HCT116 (cell line): Measurements from ENCODE around the gene TNFSF10. TPM values are rescaled to one million over a fixed set of nuclear protein-coding genes. Genes with fewer than 3 reads are reported as not detected.

ENCODE experiments used
- ATAC-seq: fragments of 200-7000 bp; cut with Tn5 transposase; 2 replicates; pipeline ENCODE4 v1.9.1; 2020; ENCODE audit warnings: mild to moderate bottlenecking, moderate library complexity
- BruUV-seq: library from RNA; stranded (reverse); fragments of 400-500 nt; replicated peaks from 2 replicates; lab custom pipeline; 2021; lab: Mats Ljungman, UMichigan
- CTCF ChIA-PET: fragments of 300-600 bp; sonication (Branson Sonifier 250); formaldehyde crosslinking; loops from one replicate; lab custom pipeline; 2021; ENCODE audit warnings: antibody characterized with exemption; lab: Charles Lee
- POLR2A ChIA-PET: fragments of 300-600, 350-600 bp; sonication (Branson Sonifier 250); formaldehyde crosslinking; loops from one replicate; lab custom pipeline; 2021; ENCODE audit warnings: antibody characterized with exemption; lab: Charles Lee
- RAD21 ChIA-PET, 2 experiments: fragments of 300-600 bp; sonication (Branson Sonifier 250); formaldehyde crosslinking; loops; one replicate each; lab custom pipeline; 2023; ENCODE audit warnings: low total read pairs in 2 of 2; ENCODE audit not compliant: uncharacterized antibody in 2 of 2, unreplicated experiment in 2 of 2, low non-redundant PET in 1 of 2; lab: Charles Lee
- DNase-seq: peaks from one replicate; pipeline ENCODE4 v3.0.0-alpha.2; 2010; ENCODE audit warnings: low read depth, low spot score
- H2AFZ ChIP-seq: fragments of 200-600 bp; shearing (Covaris generic), sonication (generic); 2 replicates; pipeline ENCODE4 v1.6.1; 2017; ENCODE audit warnings: low read depth, mixed run types, mixed read lengths, antibody characterized with exemption, low read length; ENCODE audit not compliant: poor library complexity, severe bottlenecking
- H3K27ac ChIP-seq: 2 replicates; pipeline ENCODE4 v1.5.1; 2012; ENCODE audit warnings: low read depth, low read length
- H3K27me3 ChIP-seq: fragments of 200-600 bp; sonication (generic); 2 replicates; pipeline ENCODE4 v1.6.1; 2016; ENCODE audit warnings: mixed run types, low read length, mixed read lengths; ENCODE audit not compliant: insufficient read depth
- H3K36me3 ChIP-seq, 2 experiments: fragments of 200-500 bp in 1 of 2; fragments of 200-600 bp in 1 of 2; sonication (Bioruptor generic) in 1 of 2; sonication (generic) in 1 of 2; 2 replicates each; pipeline versions ENCODE4 v1.5.1 to v1.6.1; 2014 to 2016; ENCODE audit warnings: low read length in 2 of 2, inconsistent platforms in 1 of 2, mixed read lengths in 1 of 2, mixed run types in 1 of 2; ENCODE audit not compliant: insufficient read depth in 2 of 2, control insufficient read depth in 1 of 2
- H3K4me1 ChIP-seq, 2 experiments: fragments of 200-600 bp in 1 of 2; sonication (generic) in 1 of 2; 2 replicates each; pipeline versions ENCODE4 v1.5.1 to v1.6.1; 2012 to 2017; ENCODE audit warnings: low read length in 2 of 2, inconsistent platforms in 1 of 2, mild to moderate bottlenecking in 1 of 2, mixed read lengths in 1 of 2, mixed run types in 1 of 2, moderate library complexity in 1 of 2; ENCODE audit not compliant: insufficient read depth in 2 of 2, control insufficient read depth in 1 of 2
- H3K4me2 ChIP-seq: fragments of 200-600 bp; sonication (generic); 2 replicates; pipeline ENCODE4 v1.6.1; 2017; ENCODE audit warnings: mixed run types, low read length, mixed read lengths
- H3K4me3 ChIP-seq, 2 experiments: fragments of 200-600 bp in 1 of 2; sonication (generic) in 1 of 2; replicated peaks in 1 of 2; 2 replicates each; pipeline ENCODE4 v1.5.1; 2011 to 2016; ENCODE audit warnings: low read length in 2 of 2, control low read depth in 1 of 2, low read depth in 1 of 2, mild to moderate bottlenecking in 1 of 2, mixed read lengths in 1 of 2, mixed run types in 1 of 2
- H3K79me2 ChIP-seq: fragments of 200-600 bp; sonication (generic); 2 replicates; pipeline ENCODE4 v1.6.1; 2017; ENCODE audit warnings: mild to moderate bottlenecking, mixed run types, low read length, moderate library complexity, mixed read lengths; ENCODE audit not compliant: insufficient read depth
- H3K9ac ChIP-seq: fragments of 200-600 bp; sonication (generic); 2 replicates; pipeline ENCODE4 v1.6.1; 2016; ENCODE audit warnings: low read length, mixed read lengths
- H3K9me2 ChIP-seq: fragments of 200-600 bp; sonication (generic), shearing (Covaris generic); 2 replicates; pipeline ENCODE4 v1.6.1; 2017; ENCODE audit warnings: mixed run types, mild to moderate bottlenecking, moderate library complexity; ENCODE audit not compliant: insufficient read depth
- H3K9me3 ChIP-seq, 2 experiments: fragments of 200-500 bp in 1 of 2; fragments of 200-600 bp in 1 of 2; sonication (Bioruptor generic) in 1 of 2; sonication (generic) in 1 of 2; 2 replicates each; pipeline ENCODE4 v1.6.1; 2014 to 2017; ENCODE audit warnings: low read length in 2 of 2, mixed read lengths in 2 of 2, inconsistent platforms in 1 of 2, low read depth in 1 of 2, mild to moderate bottlenecking in 1 of 2, mixed run types in 1 of 2, moderate library complexity in 1 of 2; ENCODE audit not compliant: control insufficient read depth in 1 of 2, insufficient read depth in 1 of 2
- H4K20me1 ChIP-seq: fragments of 200-600 bp; sonication (generic), shearing (Covaris generic); 2 replicates; pipeline ENCODE4 v1.6.1; 2017; ENCODE audit warnings: mixed run types, mild to moderate bottlenecking, moderate library complexity; ENCODE audit not compliant: insufficient read depth
- CBX3 ChIP-seq: IDR thresholded peaks from 2 replicates; pipeline ENCODE4 v1.6.1; 2012; ENCODE audit warnings: low read depth
- CEBPB ChIP-seq: IDR thresholded peaks from 2 replicates; pipeline ENCODE4 v1.6.1; 2012; ENCODE audit warnings: low read depth
- EZH2 ChIP-seq: fragments of 200-600 bp; sonication (generic); IDR thresholded peaks from 2 replicates; pipeline ENCODE4 v1.6.1; 2017; ENCODE audit warnings: antibody characterized with exemption, mixed run types
- EZH2phosphoT487 ChIP-seq: fragments of 200-600 bp; IDR thresholded peaks from 2 replicates; pipeline ENCODE4 v1.6.1; 2018; ENCODE audit warnings: antibody characterized with exemption, borderline replicate concordance
- MAX ChIP-seq: IDR thresholded peaks from 2 replicates; pipeline ENCODE4 v1.6.1; 2012
- RAD21 ChIP-seq: IDR thresholded peaks from 2 replicates; pipeline ENCODE4 v1.6.1; 2012; ENCODE audit warnings: low read depth, mild to moderate bottlenecking
- SIN3A ChIP-seq: IDR thresholded peaks from 2 replicates; pipeline ENCODE4 v1.6.1; 2012; ENCODE audit warnings: low read depth
- ZFX ChIP-seq: fragments of 450-650 bp; IDR thresholded peaks from 2 replicates; pipeline ENCODE4 v1.6.1; 2017
- ZNF274 ChIP-seq: fragments of 200-500 bp; sonication (Bioruptor generic); IDR thresholded peaks from 2 replicates; pipeline ENCODE4 v1.6.1; 2014; ENCODE audit warnings: mild to moderate bottlenecking, low read depth, low read length, inconsistent platforms
- intact Hi-C: fragments of 100-400 bp; cut with micrococcal nuclease; formaldehyde crosslinking; loops from 2 replicates; pipeline ENCODE4 v1.10.0; 2022
- total RNA-seq: library from RNA; stranded (reverse); gene quantifications from one replicate; pipeline ENCODE4 v1.2.1, GENCODE V29; 2021; ENCODE audit not compliant: unreplicated experiment
- TF ChIP-seq, protein P1 (sequence below): IDR thresholded peaks from 2 replicates; pipeline ENCODE4 v1.6.1; 2011; ENCODE audit warnings: mild to moderate bottlenecking, low read length, moderate library complexity; ENCODE audit not compliant: insufficient replicate concordance; ENCODE audit errors: extremely low read depth
- TF ChIP-seq, protein P2 (sequence below): IDR thresholded peaks from 2 replicates; pipeline ENCODE4 v1.6.1; 2012

TNFSF10 gene
- total RNA-seq, 1 experiment from 2014 or later = 0.20 TPM

DNA sequence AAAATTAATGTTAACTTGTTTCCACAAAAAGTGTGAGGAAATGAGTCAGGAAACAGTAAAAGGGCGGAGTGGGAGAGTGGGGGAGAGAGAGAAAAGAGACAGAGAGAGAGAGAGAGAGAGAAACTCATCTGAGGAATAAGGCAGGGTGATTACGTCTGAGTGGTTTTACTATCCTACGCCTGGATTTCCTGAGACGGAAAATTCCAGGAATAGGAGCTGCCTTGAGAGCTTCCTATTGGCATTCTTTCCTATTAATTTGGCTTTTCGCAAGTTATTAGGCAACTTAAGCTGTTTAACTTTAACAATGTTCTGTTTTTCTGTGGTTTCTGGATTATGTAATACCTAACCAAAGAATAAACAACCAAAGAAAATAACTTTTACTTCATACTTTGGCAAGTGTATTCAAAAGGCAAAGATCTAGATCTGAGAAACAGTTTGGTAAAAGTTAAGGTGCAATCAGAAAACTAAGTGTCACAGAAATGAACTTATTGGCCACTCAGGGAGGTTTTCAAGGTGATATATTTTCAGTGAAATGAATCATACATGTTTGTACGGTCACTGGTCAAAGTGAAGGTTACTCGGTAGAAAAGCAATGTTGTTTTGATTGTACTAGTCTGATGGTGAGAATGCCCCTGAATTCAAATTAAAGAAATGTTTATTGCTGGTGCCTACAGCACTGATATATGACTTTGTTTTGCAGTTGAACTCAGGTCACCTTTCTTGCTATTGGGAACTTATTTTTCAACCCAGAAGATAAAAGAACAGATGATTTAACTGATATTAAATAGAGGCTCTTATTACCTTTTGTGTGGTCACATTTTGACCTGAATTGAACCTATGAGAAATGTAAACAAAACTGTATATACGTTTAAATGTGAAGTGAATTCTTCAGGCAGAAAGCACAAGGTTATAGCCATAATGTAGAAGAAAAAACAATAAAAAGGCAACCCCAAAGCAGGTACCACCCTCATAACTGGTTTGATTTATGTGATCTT, 39.9 kb upstream of the TNFSF10 start:
- DNase-seq (no peak), ATAC-seq (peak; percentile 47)
- Histone ChIP-seq H3K9me3 (peaks cover 0 to 3% of the 10 kb centered on the region in 2 experiments; a peak in 1 of 4 replicates), H3K27me3 (no peaks in the 10 kb centered on the region), H2AFZ (peak overlapping the region; percentile 84), H3K4me2 (peak overlapping the region; percentile 48), H3K79me2 (no peaks in the 10 kb centered on the region), H3K9ac (no peak overlapping the region), H3K36me3 (no peaks in the 10 kb centered on the region), H3K4me1 (peaks cover 11 to 17% of the 10 kb centered on the region in 2 experiments), H3K27ac (no peak overlapping the region), H3K4me3 (peak overlapping the region in 1 of 2 experiments; percentile 13; a peak in 1 of 4 replicates)
- BruUV-seq = no TSS peak
- CTCF ChIA-PET = no interaction called here
- intact Hi-C loops = no loop called here
- TF ChIP-seq ZFX (no peak), CEBPB (0 out of 2 replicates have a peak, but pooled peaks have one; percentile 15)
- TF ChIP-seq, all 23 proteins: peak for 1
- ChIA-PET POLR2A (no interaction called here), RAD21 (no interaction called here)
- no peaks in the 10 kb centered on the region for H3K9me2 ChIP-seq
- no peaks in the 10 kb centered on the region for H4K20me1 ChIP-seq

DNA sequence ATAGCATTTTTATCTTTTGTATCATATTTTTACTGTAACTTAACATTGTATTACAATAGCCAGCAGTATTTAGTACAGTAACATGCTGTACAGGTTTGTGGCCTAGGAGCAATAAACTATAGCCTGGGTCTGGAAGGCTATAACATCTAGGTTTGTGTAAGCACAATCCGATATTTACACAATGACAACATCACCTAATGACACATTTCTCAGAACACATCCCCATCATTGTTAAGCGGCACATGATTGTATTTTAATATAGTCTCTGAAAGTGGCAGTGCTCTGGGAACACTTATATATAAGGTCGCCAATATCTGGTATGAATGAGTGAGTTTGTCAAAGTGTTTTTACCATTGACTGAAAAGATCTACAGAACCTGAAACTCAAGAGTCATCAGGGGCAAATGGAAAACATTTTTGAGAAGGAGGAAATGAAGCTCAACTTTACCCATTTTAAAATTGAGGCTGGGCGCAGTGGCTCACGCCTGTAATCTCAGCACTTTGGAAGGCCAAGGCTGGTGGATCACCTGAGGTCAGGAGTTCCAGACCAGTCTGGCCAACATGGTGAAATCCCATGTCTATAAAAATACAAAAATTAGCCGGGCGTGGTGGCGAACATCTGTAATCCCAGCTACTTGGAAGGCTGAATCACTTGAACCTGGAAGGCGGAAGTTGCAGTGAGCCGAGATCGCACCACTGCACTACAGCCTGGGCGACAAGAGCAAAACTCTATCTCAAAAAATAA, 38.8 kb upstream of the TNFSF10 start:
- H3K9me3 ChIP-seq = no peaks in the 10 kb centered on the region
- no peak overlapping the region for H3K27ac ChIP-seq
- intact Hi-C loops = no loop called here
- H3K27me3 ChIP-seq = no peaks in the 10 kb centered on the region
- ChIA-PET RAD21 (no interaction called here), POLR2A (no interaction called here), CTCF (no interaction called here)
- no peaks in the 10 kb centered on the region for H3K36me3 ChIP-seq
- no peaks in the 10 kb centered on the region for H3K9me2 ChIP-seq
- BruUV-seq = no TSS peak
- no peak overlapping the region for H3K9ac ChIP-seq
- no peak for DNase-seq
- H3K4me2 ChIP-seq = no peak overlapping the region
- no peaks in the 10 kb centered on the region for H3K79me2 ChIP-seq
- no peak overlapping the region for H3K4me3 ChIP-seq
- no peak for ATAC-seq
- H4K20me1 ChIP-seq = no peaks in the 10 kb centered on the region
- no peak overlapping the region for H2AFZ ChIP-seq
- H3K4me1 ChIP-seq = peaks cover 11 to 17% of the 10 kb centered on the region in 2 experiments
- TF ChIP-seq EZH2phosphoT487 (no peak), CBX3 (no peak), MAX (no peak), EZH2 (no peak), ZNF274 (no peak), RAD21 (no peak), SIN3A (no peak)
- TF ChIP-seq, protein P1, sequence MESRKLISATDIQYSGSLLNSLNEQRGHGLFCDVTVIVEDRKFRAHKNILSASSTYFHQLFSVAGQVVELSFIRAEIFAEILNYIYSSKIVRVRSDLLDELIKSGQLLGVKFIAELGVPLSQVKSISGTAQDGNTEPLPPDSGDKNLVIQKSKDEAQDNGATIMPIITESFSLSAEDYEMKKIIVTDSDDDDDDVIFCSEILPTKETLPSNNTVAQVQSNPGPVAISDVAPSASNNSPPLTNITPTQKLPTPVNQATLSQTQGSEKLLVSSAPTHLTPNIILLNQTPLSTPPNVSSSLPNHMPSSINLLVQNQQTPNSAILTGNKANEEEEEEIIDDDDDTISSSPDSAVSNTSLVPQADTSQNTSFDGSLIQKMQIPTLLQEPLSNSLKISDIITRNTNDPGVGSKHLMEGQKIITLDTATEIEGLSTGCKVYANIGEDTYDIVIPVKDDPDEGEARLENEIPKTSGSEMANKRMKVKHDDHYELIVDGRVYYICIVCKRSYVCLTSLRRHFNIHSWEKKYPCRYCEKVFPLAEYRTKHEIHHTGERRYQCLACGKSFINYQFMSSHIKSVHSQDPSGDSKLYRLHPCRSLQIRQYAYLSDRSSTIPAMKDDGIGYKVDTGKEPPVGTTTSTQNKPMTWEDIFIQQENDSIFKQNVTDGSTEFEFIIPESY = no peak
- TF ChIP-seq, protein P2, sequence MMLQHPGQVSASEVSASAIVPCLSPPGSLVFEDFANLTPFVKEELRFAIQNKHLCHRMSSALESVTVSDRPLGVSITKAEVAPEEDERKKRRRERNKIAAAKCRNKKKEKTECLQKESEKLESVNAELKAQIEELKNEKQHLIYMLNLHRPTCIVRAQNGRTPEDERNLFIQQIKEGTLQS = no peak
